Osteoblast (primary cell): ENCODE measurements around the gene TRIM66. TPM values are rescaled to one million over a fixed set of nuclear protein-coding genes. Genes with fewer than 3 reads are reported as not detected.

Source experiments
- DNase-seq: peaks from one replicate; pipeline ENCODE4 v3.0.0; 2011; ENCODE audit warnings: low spot score, mixed read lengths; ENCODE audit not compliant: insufficient read length; ENCODE audit errors: missing footprints
- H2AFZ ChIP-seq: 2 replicates; pipeline ENCODE4 v1.6.0; 2011; ENCODE audit warnings: mild to moderate bottlenecking, low read length
- H3K27ac ChIP-seq: 2 replicates; pipeline ENCODE4 v1.5.1; 2011; ENCODE audit warnings: mild to moderate bottlenecking, low read depth, low read length, moderate library complexity
- H3K27me3 ChIP-seq: 2 replicates; pipeline ENCODE4 v1.6.0; 2012; ENCODE audit warnings: mild to moderate bottlenecking, control low read depth, inconsistent platforms, low read length, moderate library complexity; ENCODE audit not compliant: insufficient read depth
- H3K36me3 ChIP-seq: 2 replicates; pipeline ENCODE4 v1.5.1; 2011; ENCODE audit warnings: mild to moderate bottlenecking, low read length, control low read depth, moderate library complexity; ENCODE audit not compliant: insufficient read depth
- H3K4me1 ChIP-seq: 2 replicates; pipeline ENCODE4 v1.5.1; 2011; ENCODE audit warnings: mild to moderate bottlenecking, low read length, control low read depth, moderate library complexity; ENCODE audit not compliant: insufficient read depth
- H3K4me2 ChIP-seq: 2 replicates; pipeline ENCODE4 v1.6.0; 2011; ENCODE audit warnings: mild to moderate bottlenecking, low read length; ENCODE audit not compliant: insufficient read depth
- H3K4me3 ChIP-seq: fragments of 200-600 bp; sonication (generic); 3 replicates; pipeline ENCODE4 v1.5.1; 2012; ENCODE audit warnings: mild to moderate bottlenecking, low read length, inconsistent platforms; ENCODE audit not compliant: insufficient read depth
- H3K79me2 ChIP-seq: 2 replicates; pipeline ENCODE4 v1.6.0; 2012; ENCODE audit warnings: mild to moderate bottlenecking, low read length, control low read depth, inconsistent platforms; ENCODE audit not compliant: insufficient read depth
- H3K9me3 ChIP-seq: 2 replicates; pipeline ENCODE4 v1.5.1; 2011; ENCODE audit warnings: low read depth, low read length, control low read depth
- H4K20me1 ChIP-seq: 2 replicates; pipeline ENCODE4 v1.6.0; 2012; ENCODE audit warnings: mild to moderate bottlenecking, low read length, control low read depth; ENCODE audit not compliant: insufficient read depth
- CTCF ChIP-seq: IDR thresholded peaks from 2 replicates; pipeline ENCODE4 v1.5.1; 2011; ENCODE audit warnings: mild to moderate bottlenecking, low read depth, low read length, moderate library complexity; ENCODE audit errors: extremely low read depth
- total RNA-seq: library from RNA; depleted of rRNA; stranded (reverse); fragments of >200 nt; gene quantifications from 2 replicates; pipeline ENCODE4 v1.2.3, GENCODE V29; 2012

The TRIM66 gene
- total RNA-seq, 1 donor: 9.0 TPM

DNA sequence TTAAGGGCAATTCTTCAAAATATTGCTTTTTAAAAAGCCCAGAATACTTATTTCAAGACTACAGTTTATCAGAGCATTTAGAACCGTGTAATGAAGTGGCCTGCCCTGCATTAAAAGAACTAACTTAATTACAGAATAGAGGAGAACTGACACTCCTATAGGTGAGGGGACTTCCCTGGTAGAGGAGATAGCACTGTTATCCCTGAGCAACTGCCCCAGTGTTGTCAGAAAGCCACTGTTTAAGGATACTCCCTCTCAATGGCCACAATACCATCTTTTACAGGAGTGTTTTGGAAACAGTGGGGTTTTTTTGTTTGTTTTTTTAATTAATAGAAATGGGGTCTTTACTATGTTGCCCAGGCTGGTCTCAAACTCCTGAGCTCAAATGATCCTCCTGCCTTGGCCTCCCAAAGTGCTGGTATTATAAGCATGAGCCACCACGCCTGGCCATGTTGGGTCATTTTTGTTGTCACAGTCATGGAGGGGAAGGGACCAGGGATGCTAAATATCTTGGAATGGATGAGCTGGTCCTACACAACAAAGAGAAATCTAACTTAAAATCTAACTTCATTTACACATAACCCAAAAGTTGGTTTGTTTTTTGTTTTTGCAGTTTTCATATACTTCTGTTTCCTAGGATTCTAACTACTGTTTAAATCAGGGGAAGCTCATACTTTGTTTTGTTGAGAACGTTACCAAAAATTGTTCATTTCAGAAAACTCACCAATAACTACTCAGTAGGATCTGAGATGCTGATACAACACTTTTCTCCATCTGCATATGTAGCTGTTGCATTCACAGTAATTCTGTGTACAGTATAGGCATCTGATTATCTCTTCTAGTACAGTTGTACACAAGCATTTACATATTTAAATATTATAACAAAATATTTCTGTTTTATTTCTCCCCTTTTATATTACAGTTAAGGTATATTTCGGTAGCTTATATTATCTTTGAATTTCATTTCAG lies 8.2 kb upstream of the TRIM66 start:
- no peaks in the 10 kb centered on the region for H3K9me3 ChIP-seq
- no peak overlapping the region for H3K27ac ChIP-seq
- H3K27me3 ChIP-seq: no peaks in the 10 kb centered on the region
- H3K79me2 ChIP-seq: peaks cover 8% of the 10 kb centered on the region
- TF ChIP-seq CTCF: no peak
- no peak overlapping the region for H2AFZ ChIP-seq
- no peak overlapping the region for H3K4me2 ChIP-seq
- H3K4me3 ChIP-seq: no peak overlapping the region
- peaks cover 61% of the 10 kb centered on the region for H3K36me3 ChIP-seq
- DNase-seq: peak; percentile 65
- H3K4me1 ChIP-seq: peaks cover 52% of the 10 kb centered on the region
- H4K20me1 ChIP-seq: no peaks in the 10 kb centered on the region

DNA sequence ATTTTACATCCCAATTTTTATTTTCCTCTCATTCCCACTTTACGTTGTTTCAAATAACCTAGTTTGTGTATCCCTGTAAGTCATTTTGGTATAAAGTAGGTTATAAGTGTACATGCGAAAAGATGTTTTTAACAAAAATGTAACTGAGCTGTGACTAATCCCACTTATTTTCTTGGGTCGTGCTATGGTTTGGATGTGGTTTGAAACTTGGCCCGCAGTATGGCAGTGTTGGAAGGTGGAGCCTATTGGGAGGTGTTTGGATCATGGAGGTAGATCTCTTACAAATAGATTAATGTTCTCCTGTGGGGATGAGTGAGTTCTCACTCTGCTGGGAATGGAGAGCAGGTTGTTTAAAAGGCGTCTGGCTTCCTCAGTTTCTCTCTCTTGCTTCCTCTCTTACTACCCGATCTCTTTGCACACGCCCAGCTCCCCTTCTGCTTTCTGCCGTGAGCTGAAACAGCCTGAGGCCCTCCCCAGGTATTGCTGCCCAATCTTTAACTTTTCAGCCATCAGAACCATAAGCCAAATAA lies 7.3 kb upstream of the TRIM66 start:
- H4K20me1 ChIP-seq: peaks cover 7% of the 10 kb centered on the region
- H3K9me3 ChIP-seq: no peaks in the 10 kb centered on the region
- H2AFZ ChIP-seq: no peak overlapping the region
- peaks cover 59% of the 10 kb centered on the region for H3K4me1 ChIP-seq
- DNase-seq: no peak
- no peak overlapping the region for H3K27ac ChIP-seq
- no peak overlapping the region for H3K4me3 ChIP-seq
- H3K79me2 ChIP-seq: peaks cover 17% of the 10 kb centered on the region
- H3K36me3 ChIP-seq: peaks cover 63% of the 10 kb centered on the region
- TF ChIP-seq CTCF: no peak
- H3K27me3 ChIP-seq: no peaks in the 10 kb centered on the region
- peak overlapping the region; percentile 94 for H3K4me2 ChIP-seq

DNA sequence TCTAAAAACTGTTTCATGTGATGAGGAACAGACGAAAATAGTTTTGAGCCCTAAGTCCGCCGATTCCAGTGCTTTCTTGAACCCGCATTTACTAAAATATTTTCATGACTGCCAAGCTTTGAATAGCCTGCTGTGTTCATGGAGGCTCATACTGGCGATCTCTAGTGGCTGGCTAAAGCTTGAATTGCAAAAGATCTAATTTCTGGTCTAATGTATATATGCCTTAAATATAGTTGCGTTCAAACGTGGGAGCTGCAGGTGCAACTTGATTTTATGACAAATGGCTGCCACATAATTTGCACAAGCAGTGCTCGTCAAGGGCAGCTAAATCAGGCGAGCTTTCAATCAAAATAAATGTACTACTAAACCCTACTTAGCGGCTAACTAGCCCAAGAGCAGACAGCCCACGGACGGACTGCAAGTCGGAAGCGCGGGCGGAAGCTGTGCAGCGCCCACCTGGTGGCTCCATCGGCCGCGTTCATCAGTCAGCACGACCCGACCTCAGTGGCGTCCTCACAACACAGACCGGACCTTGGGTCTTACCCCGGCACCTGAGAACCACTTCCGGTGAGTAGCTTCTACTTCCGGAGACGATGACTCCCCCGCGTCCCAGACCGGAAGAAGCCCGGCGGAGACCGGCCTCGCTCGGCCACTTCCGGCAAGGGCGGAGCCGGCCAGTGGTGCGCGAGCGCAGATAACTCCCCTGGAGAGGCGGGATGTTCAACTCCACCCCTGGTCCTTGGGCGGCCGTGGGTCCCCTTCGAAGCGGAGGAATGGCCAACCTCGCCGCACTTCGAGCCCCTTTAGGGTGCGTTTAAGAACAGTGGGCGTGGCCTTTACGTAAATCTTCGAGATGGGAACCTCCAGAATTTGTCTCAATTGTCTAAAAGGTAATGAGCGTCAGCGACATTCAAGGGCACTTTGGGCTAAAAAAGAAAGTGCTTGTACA lies 6.2 kb upstream of the TRIM66 start:
- peaks cover 14% of the 10 kb centered on the region for H4K20me1 ChIP-seq
- no peak for TF ChIP-seq CTCF
- H3K27me3 ChIP-seq: no peaks in the 10 kb centered on the region
- H3K36me3 ChIP-seq: peaks cover 62% of the 10 kb centered on the region
- H3K79me2 ChIP-seq: peaks cover 25% of the 10 kb centered on the region
- H3K27ac ChIP-seq: peak overlapping the region; percentile 74
- H2AFZ ChIP-seq: peak overlapping the region; percentile 69
- peaks cover 63% of the 10 kb centered on the region for H3K4me1 ChIP-seq
- peak overlapping the region; percentile 77 for H3K4me3 ChIP-seq
- peak overlapping the region; percentile 94 for H3K4me2 ChIP-seq
- peak; percentile 96 for DNase-seq
- H3K9me3 ChIP-seq: no peaks in the 10 kb centered on the region
